IMR-90 (cell line): ENCODE data around the gene GDPD2. TPM values are rescaled to one million over a fixed set of nuclear protein-coding genes. Genes with fewer than 3 reads are reported as not detected.

ENCODE experiments used
- ATAC-seq: fragments of 200-7000 bp; cut with Tn5 transposase; 2 replicates; pipeline ENCODE4 v1.9.1; 2020; ENCODE audit warnings: low read depth, mild to moderate bottlenecking, moderate library complexity
- BruUV-seq: library from RNA; stranded (reverse); fragments of 400-500 nt; replicated peaks from 2 replicates; lab custom pipeline; 2021; lab: Mats Ljungman, UMichigan
- CTCF ChIA-PET: fragments of 300-600 bp; formaldehyde crosslinking; extraction: SDS; loops from one replicate; lab custom pipeline; 2021; ENCODE audit warnings: antibody characterized with exemption; lab: Yijun Ruan, JAX
- POLR2A ChIA-PET: fragments of 300-600 bp; sonication (Branson Sonifier 250); formaldehyde crosslinking; loops from one replicate; lab custom pipeline; 2022; ENCODE audit warnings: antibody characterized with exemption; ENCODE audit not compliant: unreplicated experiment; lab: Charles Lee
- DNase-seq: peaks from one replicate; pipeline ENCODE4 v3.0.0; 2013
- H2AFZ ChIP-seq: replicated peaks from 2 replicates; pipeline ENCODE3; 2013; ENCODE audit warnings: low read length, mild to moderate bottlenecking; ENCODE audit not compliant: poor library complexity
- H2AK5ac ChIP-seq: 2 replicates; pipeline ENCODE4 v1.6.1; 2013; ENCODE audit warnings: low read depth, low read length, inconsistent platforms
- H2AK9ac ChIP-seq: replicated peaks from 2 replicates; pipeline ENCODE3; 2013; ENCODE audit warnings: mild to moderate bottlenecking, low read depth, low read length, moderate library complexity; ENCODE audit not compliant: poor library complexity
- H2BK120ac ChIP-seq: 2 replicates; pipeline ENCODE4 v1.6.1; 2013; ENCODE audit warnings: low read depth, low read length, inconsistent platforms
- H2BK15ac ChIP-seq: 3 replicates; pipeline ENCODE4 v1.6.1; 2013; ENCODE audit warnings: low read depth, low read length, inconsistent platforms
- H2BK20ac ChIP-seq: 2 replicates; pipeline ENCODE4 v1.6.1; 2013; ENCODE audit warnings: low read depth, mild to moderate bottlenecking, inconsistent platforms, low read length, moderate library complexity
- H2BK5ac ChIP-seq: 2 replicates; pipeline ENCODE4 v1.6.1; 2013; ENCODE audit warnings: mild to moderate bottlenecking, low read depth, low read length, inconsistent platforms; ENCODE audit not compliant: poor library complexity, severe bottlenecking
- H3K14ac ChIP-seq: replicated peaks from 2 replicates; pipeline ENCODE4 v1.6.1; 2013; ENCODE audit warnings: low read depth, low read length, inconsistent platforms
- H3K18ac ChIP-seq: 2 replicates; pipeline ENCODE4 v1.6.1; 2013; ENCODE audit warnings: low read depth, low read length, control low read depth
- H3K23ac ChIP-seq: 2 replicates; pipeline ENCODE4 v1.6.1; 2013; ENCODE audit warnings: low read depth, low read length, inconsistent platforms
- H3K27ac ChIP-seq: 2 replicates; pipeline ENCODE4 v1.5.1; 2013; ENCODE audit warnings: mild to moderate bottlenecking, control low read depth, low read length; ENCODE audit not compliant: insufficient read depth
- H3K27me3 ChIP-seq: 2 replicates; pipeline ENCODE4 v1.6.1; 2013; ENCODE audit warnings: low read length; ENCODE audit not compliant: control insufficient read depth, insufficient read depth
- H3K36me3 ChIP-seq: 2 replicates; pipeline ENCODE4 v1.6.1; 2013; ENCODE audit warnings: low read length, mixed read lengths; ENCODE audit not compliant: control insufficient read depth, insufficient read depth
- H3K4ac ChIP-seq: 2 replicates; pipeline ENCODE4 v1.6.1; 2013; ENCODE audit warnings: low read depth, low read length, inconsistent platforms
- H3K4me1 ChIP-seq: 2 replicates; pipeline ENCODE4 v1.6.1; 2013; ENCODE audit warnings: low read length, mixed read lengths; ENCODE audit not compliant: control insufficient read depth, insufficient read depth
- H3K4me2 ChIP-seq: 2 replicates; pipeline ENCODE4 v1.6.1; 2013; ENCODE audit warnings: low read depth, mild to moderate bottlenecking, control low read depth, low read length, moderate library complexity
- H3K4me3 ChIP-seq: 2 replicates; pipeline ENCODE4 v1.5.1; 2013; ENCODE audit warnings: low read depth, mild to moderate bottlenecking, control low read depth, low read length, moderate library complexity; ENCODE audit not compliant: insufficient read depth
- H3K56ac ChIP-seq: 2 replicates; pipeline ENCODE4 v1.6.1; 2013; ENCODE audit warnings: low read length, inconsistent platforms; ENCODE audit not compliant: insufficient read depth; ENCODE audit errors: extremely low read depth
- H3K79me1 ChIP-seq, 2 experiments: 2 replicates each; pipeline ENCODE4 v1.6.1; 2013; ENCODE audit warnings: low read length in 2 of 2, inconsistent platforms in 1 of 2, low read depth in 1 of 2
- H3K9ac ChIP-seq: 2 replicates; pipeline ENCODE4 v1.6.1; 2013; ENCODE audit warnings: low read depth, low read length, control low read depth
- H3K9me1 ChIP-seq: 2 replicates; pipeline ENCODE4 v1.6.1; 2013; ENCODE audit warnings: low read length, inconsistent platforms; ENCODE audit not compliant: insufficient read depth
- H3K9me3 ChIP-seq: 2 replicates; pipeline ENCODE4 v1.6.1; 2013; ENCODE audit warnings: low read length; ENCODE audit not compliant: control insufficient read depth, insufficient read depth
- H4K20me1 ChIP-seq: 2 replicates; pipeline ENCODE4 v1.6.1; 2013; ENCODE audit warnings: low read length, inconsistent platforms; ENCODE audit not compliant: insufficient read depth
- H4K5ac ChIP-seq: 2 replicates; pipeline ENCODE4 v1.6.1; 2013; ENCODE audit warnings: mild to moderate bottlenecking, low read depth, low read length, control low read depth
- H4K8ac ChIP-seq, 2 experiments: 2 replicates each; pipeline ENCODE4 v1.6.1; 2013; ENCODE audit warnings: low read depth in 2 of 2, low read length in 2 of 2, control low read depth in 1 of 2, inconsistent platforms in 1 of 2
- H4K91ac ChIP-seq: 2 replicates; pipeline ENCODE4 v1.6.1; 2013; ENCODE audit warnings: low read depth, low read length, inconsistent platforms; ENCODE audit not compliant: insufficient read depth
- CHD1 ChIP-seq: IDR thresholded peaks from 2 replicates; pipeline ENCODE4 v1.6.1; 2012; ENCODE audit warnings: low read depth, low read length, improper control_type of control experiment
- ELK1 ChIP-seq: fragments of 150-350 bp; IDR thresholded peaks from 2 replicates; pipeline ENCODE4 v1.6.1; 2016; ENCODE audit warnings: low read depth, mild to moderate bottlenecking, low read length, moderate library complexity, borderline replicate concordance
- MAFK ChIP-seq: IDR thresholded peaks from 2 replicates; pipeline ENCODE4 v1.6.1; 2012; ENCODE audit warnings: low read depth, low read length, improper control_type of control experiment
- MXI1 ChIP-seq: IDR thresholded peaks from 2 replicates; pipeline ENCODE4 v1.6.1; 2012; ENCODE audit warnings: low read depth, mild to moderate bottlenecking, low read length, moderate library complexity, borderline replicate concordance
- NFE2L2 ChIP-seq: fragments of 150-350 bp; IDR thresholded peaks from 2 replicates; pipeline ENCODE4 v1.6.1; 2016; ENCODE audit warnings: low read depth, mild to moderate bottlenecking, low read length
- RFX5 ChIP-seq: IDR thresholded peaks from 2 replicates; pipeline ENCODE4 v1.8.0; 2012; ENCODE audit warnings: low read depth, mild to moderate bottlenecking, low read length, moderate library complexity
- SMC3 ChIP-seq: fragments of 150-350 bp; IDR thresholded peaks from 2 replicates; pipeline ENCODE4 v1.6.1; 2016; ENCODE audit warnings: low read depth, mild to moderate bottlenecking, antibody characterized with exemption, low read length, moderate library complexity
- USF2 ChIP-seq: fragments of 150-350 bp; IDR thresholded peaks from 2 replicates; pipeline ENCODE4 v1.6.1; 2017; ENCODE audit warnings: mild to moderate bottlenecking, antibody characterized with exemption, low read length, low read depth
- dilution Hi-C: fragments of 300-500 bp; cut with HindIII; formaldehyde crosslinking; loops from one replicate; pipeline ENCODE4 v1.14.3; 2018; ENCODE audit warnings: low sequenced_read_pairs; ENCODE audit not compliant: unreplicated experiment
- in situ Hi-C: fragments of 300-500 bp; cut with MboI; formaldehyde crosslinking; loops from 3 replicates; pipeline ENCODE4 v1.14.3; 2019; ENCODE audit warnings: low sequenced_read_pairs, inconsistent platforms, mixed read lengths
- intact Hi-C: fragments of 100-400 bp; cut with micrococcal nuclease; formaldehyde crosslinking; loops from 2 replicates; pipeline ENCODE4 v1.10.0; 2022
- polyA plus RNA-seq, 3 experiments: library from polyadenylated mRNA; depleted of rRNA; stranded (reverse); fragments of >200 nt; gene quantifications; 2 replicates each; pipeline ENCODE4 v1.2.3, GENCODE V29; 2012; ENCODE audit warnings: low replicate concordance in 1 of 3
- total RNA-seq: library from RNA; depleted of rRNA; stranded (reverse); fragments of >200 nt; gene quantifications from 2 replicates; pipeline ENCODE4 v1.2.3, GENCODE V29; 2012

The GDPD2 gene
- total and polyA plus RNA-seq, 2 of the 4 experiments (the other 2 are of a cell fraction) = not detected

- Histone ChIP-seq H4K91ac (no peak overlapping the region), H2BK15ac (no peak overlapping the region), H2AK9ac (no peak overlapping the region), H3K9me3 (no peaks in the 10 kb centered on the region), H2BK5ac (no peak overlapping the region), H3K79me1 (peaks cover 0 to 5% of the 10 kb centered on the region in 2 experiments; a peak in 1 of 4 replicates), H2AK5ac (no peak overlapping the region), H3K18ac (no peak overlapping the region), H3K27me3 (no peaks in the 10 kb centered on the region; the same call in 1 of the 2 replicates), H2BK120ac (no peak overlapping the region), H3K14ac (no peak overlapping the region), H3K56ac (no peak overlapping the region), H3K4me3 (no peak overlapping the region), H3K27ac (no peak overlapping the region), H2AFZ (no peak overlapping the region), H4K5ac (no peak overlapping the region), H3K4me2 (no peak overlapping the region), H3K36me3 (0 out of 2 replicates have a peak, but pooled peaks cover 2% of the 10 kb centered on the region), H3K9me1 (no peaks in the 10 kb centered on the region), H3K4ac (no peak overlapping the region), H3K4me1 (no peaks in the 10 kb centered on the region), H3K9ac (no peak overlapping the region), H4K20me1 (no peaks in the 10 kb centered on the region), H4K8ac (no peak overlapping the region), H3K23ac (no peak overlapping the region), H2BK20ac (no peak overlapping the region)
- ChIA-PET POLR2A (no interaction called here), CTCF (no interaction called here)
- TF ChIP-seq SMC3 (no peak), CHD1 (no peak), RFX5 (no peak), NFE2L2 (no peak), MXI1 (no peak), MAFK (no peak), USF2 (no peak), ELK1 (no peak)
- dilution Hi-C loops = no loop called here
- no peak for ATAC-seq
- intact Hi-C loops = no loop called here
- DNase-seq = no peak
- in situ Hi-C loops = no loop called here
- no TSS peak for BruUV-seq
These were observed 40.9 kb downstream of the GDPD2 start for GRCh38 chrX:70464051-70464450.
